PC-3 (cell line): ENCODE measurements around the gene PIGC.

Experiments used
- EZH2 ChIP-seq: fragments of 300-600 bp; sonication (generic); IDR thresholded peaks from one replicate; pipeline ENCODE4 v1.6.1; 2017; ENCODE audit warnings: antibody characterized with exemption, mild to moderate bottlenecking, low read length; ENCODE audit not compliant: unreplicated experiment
- EZH2phosphoT487 ChIP-seq: fragments of 300-600 bp; sonication (generic); IDR thresholded peaks from 2 replicates; pipeline ENCODE4 v1.6.1; 2018; ENCODE audit warnings: mild to moderate bottlenecking, antibody characterized with exemption, low read length, borderline replicate concordance
- TF ChIP-seq, protein P1 (sequence below): fragments of 300-600 bp; sonication (generic); conservative IDR thresholded peaks from 2 replicates; pipeline ENCODE4 v1.5.1; 2017; ENCODE audit warnings: antibody characterized with exemption, low read depth, mild to moderate bottlenecking, low read length

- no peak for TF ChIP-seq EZH2
- TF ChIP-seq, protein P1, sequence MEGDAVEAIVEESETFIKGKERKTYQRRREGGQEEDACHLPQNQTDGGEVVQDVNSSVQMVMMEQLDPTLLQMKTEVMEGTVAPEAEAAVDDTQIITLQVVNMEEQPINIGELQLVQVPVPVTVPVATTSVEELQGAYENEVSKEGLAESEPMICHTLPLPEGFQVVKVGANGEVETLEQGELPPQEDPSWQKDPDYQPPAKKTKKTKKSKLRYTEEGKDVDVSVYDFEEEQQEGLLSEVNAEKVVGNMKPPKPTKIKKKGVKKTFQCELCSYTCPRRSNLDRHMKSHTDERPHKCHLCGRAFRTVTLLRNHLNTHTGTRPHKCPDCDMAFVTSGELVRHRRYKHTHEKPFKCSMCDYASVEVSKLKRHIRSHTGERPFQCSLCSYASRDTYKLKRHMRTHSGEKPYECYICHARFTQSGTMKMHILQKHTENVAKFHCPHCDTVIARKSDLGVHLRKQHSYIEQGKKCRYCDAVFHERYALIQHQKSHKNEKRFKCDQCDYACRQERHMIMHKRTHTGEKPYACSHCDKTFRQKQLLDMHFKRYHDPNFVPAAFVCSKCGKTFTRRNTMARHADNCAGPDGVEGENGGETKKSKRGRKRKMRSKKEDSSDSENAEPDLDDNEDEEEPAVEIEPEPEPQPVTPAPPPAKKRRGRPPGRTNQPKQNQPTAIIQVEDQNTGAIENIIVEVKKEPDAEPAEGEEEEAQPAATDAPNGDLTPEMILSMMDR, result no peak
- TF ChIP-seq EZH2phosphoT487, result no peak
These were observed 50.5 kb downstream of the PIGC start for GRCh38 chr1:172393354-172393753.
